Measurements from ENCODE around the gene GALNT15.

The GALNT15 gene

DNA sequence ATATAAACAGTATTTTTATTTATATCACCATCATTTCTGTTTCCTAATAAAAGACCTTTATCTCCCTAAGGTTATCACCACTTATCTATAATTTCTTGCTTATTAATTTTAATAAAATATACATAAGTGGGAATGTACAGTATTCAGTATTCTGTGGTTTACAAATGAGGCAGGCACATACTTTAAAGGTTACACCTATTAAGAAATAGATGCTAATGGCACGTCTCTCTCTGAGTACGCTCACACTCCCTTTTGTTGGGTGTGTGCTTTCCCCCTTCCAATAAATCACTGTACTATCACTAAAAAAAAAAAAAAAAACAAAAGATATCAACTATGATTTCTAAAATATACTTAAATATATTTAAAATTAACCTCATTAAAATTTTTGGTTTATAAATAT lies 99.4 kb downstream of the GALNT15 start:
- Histone ChIP-seq H3K9me3 (ENCODE audit: insufficient read depth, low read depth, low read length) (no peaks in the 10 kb centered on the region), H3K4me2 (ENCODE audit: low read depth, low read length, poor library complexity, severe bottlenecking) (no peak overlapping the region), H3K27me3 (ENCODE audit: insufficient read depth, low read length, poor library complexity, severe bottlenecking) (no peaks in the 10 kb centered on the region), H2AFZ (ENCODE audit: low read length) (no peak overlapping the region), H3K79me2 (ENCODE audit: insufficient read depth, low read length) (peaks cover 8% of the 10 kb centered on the region), H3F3A (ENCODE audit: low read depth) (no peaks in the 10 kb centered on the region), H3K4me3 (ENCODE audit: low read length, poor library complexity, severe bottlenecking) (no peak overlapping the region), H3K9ac (ENCODE audit: low read depth, low read length, poor library complexity, severe bottlenecking) (no peak overlapping the region), H3K36me3 (ENCODE audit: insufficient read depth, low read length) (peaks cover 25% of the 10 kb centered on the region; the same call in 1 of the 2 replicates), H4K20me1 (ENCODE audit: insufficient read depth, low read length, poor library complexity, severe bottlenecking) (no peaks in the 10 kb centered on the region), H3K4me1 (ENCODE audit: insufficient read depth, low read length, poor library complexity, severe bottlenecking) (peaks cover 4% of the 10 kb centered on the region), H3K9me2 (replicated peaks; ENCODE audit: low read depth, low read length) (no peaks in the 10 kb centered on the region)
- TF ChIP-seq EZH2phosphoT487 (IDR thresholded peaks at IDR 0.05; ENCODE audit: borderline replicate concordance) = no peak
- TF ChIP-seq, protein P1, sequence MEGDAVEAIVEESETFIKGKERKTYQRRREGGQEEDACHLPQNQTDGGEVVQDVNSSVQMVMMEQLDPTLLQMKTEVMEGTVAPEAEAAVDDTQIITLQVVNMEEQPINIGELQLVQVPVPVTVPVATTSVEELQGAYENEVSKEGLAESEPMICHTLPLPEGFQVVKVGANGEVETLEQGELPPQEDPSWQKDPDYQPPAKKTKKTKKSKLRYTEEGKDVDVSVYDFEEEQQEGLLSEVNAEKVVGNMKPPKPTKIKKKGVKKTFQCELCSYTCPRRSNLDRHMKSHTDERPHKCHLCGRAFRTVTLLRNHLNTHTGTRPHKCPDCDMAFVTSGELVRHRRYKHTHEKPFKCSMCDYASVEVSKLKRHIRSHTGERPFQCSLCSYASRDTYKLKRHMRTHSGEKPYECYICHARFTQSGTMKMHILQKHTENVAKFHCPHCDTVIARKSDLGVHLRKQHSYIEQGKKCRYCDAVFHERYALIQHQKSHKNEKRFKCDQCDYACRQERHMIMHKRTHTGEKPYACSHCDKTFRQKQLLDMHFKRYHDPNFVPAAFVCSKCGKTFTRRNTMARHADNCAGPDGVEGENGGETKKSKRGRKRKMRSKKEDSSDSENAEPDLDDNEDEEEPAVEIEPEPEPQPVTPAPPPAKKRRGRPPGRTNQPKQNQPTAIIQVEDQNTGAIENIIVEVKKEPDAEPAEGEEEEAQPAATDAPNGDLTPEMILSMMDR (conservative IDR thresholded peaks at IDR 0.05; ENCODE audit: low read length) = no peak

DNA sequence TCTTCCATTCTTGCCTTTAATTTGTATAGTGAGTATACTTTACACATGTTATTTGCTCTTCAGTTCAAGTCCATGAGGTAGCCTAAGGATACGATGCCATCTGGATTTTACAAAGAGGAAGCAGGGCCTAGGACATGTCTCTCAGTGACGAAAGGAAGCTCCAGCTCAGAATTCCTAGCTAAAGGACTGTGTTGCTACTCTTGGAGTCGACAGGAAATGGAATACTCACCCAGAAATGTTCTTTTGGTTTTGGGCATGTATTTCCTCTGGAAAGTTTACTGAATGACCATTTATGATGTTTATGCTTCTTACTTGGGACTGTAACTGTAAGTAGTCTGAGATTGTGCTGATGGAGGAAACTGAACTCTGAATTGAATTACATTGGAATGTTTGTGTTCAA lies 103.0 kb downstream of the GALNT15 start:
- H3K4me1 ChIP-seq (ENCODE audit: insufficient read depth, low read length, poor library complexity, severe bottlenecking) = no peaks in the 10 kb centered on the region
- peaks cover 12% of the 10 kb centered on the region; the same call in 1 of the 2 replicates for H3K36me3 ChIP-seq (ENCODE audit: insufficient read depth, low read length)
- H4K20me1 ChIP-seq (ENCODE audit: insufficient read depth, low read length, poor library complexity, severe bottlenecking) = no peaks in the 10 kb centered on the region
- H3K4me2 ChIP-seq (ENCODE audit: low read depth, low read length, poor library complexity, severe bottlenecking) = no peak overlapping the region
- H3K9ac ChIP-seq (ENCODE audit: low read depth, low read length, poor library complexity, severe bottlenecking) = no peak overlapping the region
- H3K4me3 ChIP-seq (ENCODE audit: low read length, poor library complexity, severe bottlenecking) = no peak overlapping the region
- no peaks in the 10 kb centered on the region for H3K27me3 ChIP-seq (ENCODE audit: insufficient read depth, low read length, poor library complexity, severe bottlenecking)
- H2AFZ ChIP-seq (ENCODE audit: low read length) = no peak overlapping the region
- no peaks in the 10 kb centered on the region for H3K79me2 ChIP-seq (ENCODE audit: insufficient read depth, low read length)
- H3K9me3 ChIP-seq (ENCODE audit: insufficient read depth, low read depth, low read length) = no peaks in the 10 kb centered on the region
- H3K9me2 ChIP-seq (replicated peaks; ENCODE audit: low read depth, low read length) = no peaks in the 10 kb centered on the region
- no peaks in the 10 kb centered on the region for H3F3A ChIP-seq (ENCODE audit: low read depth)
- TF ChIP-seq, protein P1 (conservative IDR thresholded peaks at IDR 0.05; ENCODE audit: low read length) = no peak
- TF ChIP-seq EZH2phosphoT487 (IDR thresholded peaks at IDR 0.05; ENCODE audit: borderline replicate concordance) = no peak

DNA sequence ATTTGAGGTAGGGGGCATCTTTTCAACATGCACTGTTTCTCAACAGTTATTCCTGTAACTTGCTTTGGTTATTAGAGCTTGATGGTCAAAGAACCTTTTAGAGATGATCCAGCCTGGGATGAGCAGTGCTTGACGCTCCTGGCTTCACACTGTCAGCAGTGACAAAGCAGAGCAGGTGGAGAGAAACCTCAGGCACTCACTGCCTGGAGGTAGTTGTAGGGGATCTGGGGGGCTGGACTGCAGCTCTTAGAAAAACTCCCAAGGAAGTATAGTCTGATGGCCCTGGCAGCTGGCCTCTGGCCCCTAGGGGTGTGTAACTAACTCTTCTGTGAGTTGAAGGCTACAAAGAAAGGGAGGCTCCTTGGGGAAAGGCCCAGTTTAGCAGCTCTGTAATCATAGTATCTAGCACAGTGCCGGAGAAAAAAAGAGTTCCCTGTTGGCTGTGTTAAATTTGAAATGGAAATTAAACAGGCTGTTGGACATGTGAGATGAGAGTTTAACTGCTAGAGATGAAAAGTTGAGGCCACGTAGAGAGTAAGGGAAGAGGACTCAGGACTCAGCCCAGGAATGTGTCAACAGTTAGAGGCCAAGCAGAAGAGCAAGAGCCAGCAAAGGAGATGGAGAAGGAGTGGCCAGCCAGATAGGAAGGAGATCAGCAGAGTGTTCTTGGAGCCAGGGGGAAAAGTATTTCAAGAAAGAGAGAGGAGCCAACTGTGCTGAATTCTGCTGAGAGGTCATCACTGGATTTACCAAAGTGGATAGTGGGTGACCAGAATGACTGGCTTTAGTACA lies 104.7 kb downstream of the GALNT15 start:
- Histone ChIP-seq H3F3A (ENCODE audit: low read depth) (no peaks in the 10 kb centered on the region), H3K36me3 (ENCODE audit: insufficient read depth, low read length) (peaks cover 8% of the 10 kb centered on the region; the same call in 1 of the 2 replicates), H3K9me2 (replicated peaks; ENCODE audit: low read depth, low read length) (no peaks in the 10 kb centered on the region), H3K9me3 (ENCODE audit: insufficient read depth, low read depth, low read length) (no peaks in the 10 kb centered on the region), H3K27me3 (ENCODE audit: insufficient read depth, low read length, poor library complexity, severe bottlenecking) (no peaks in the 10 kb centered on the region), H2AFZ (ENCODE audit: low read length) (no peak overlapping the region), H3K9ac (ENCODE audit: low read depth, low read length, poor library complexity, severe bottlenecking) (no peak overlapping the region), H3K79me2 (ENCODE audit: insufficient read depth, low read length) (no peaks in the 10 kb centered on the region), H3K4me3 (ENCODE audit: low read length, poor library complexity, severe bottlenecking) (no peak overlapping the region), H3K4me1 (ENCODE audit: insufficient read depth, low read length, poor library complexity, severe bottlenecking) (no peaks in the 10 kb centered on the region), H4K20me1 (ENCODE audit: insufficient read depth, low read length, poor library complexity, severe bottlenecking) (no peaks in the 10 kb centered on the region), H3K4me2 (ENCODE audit: low read depth, low read length, poor library complexity, severe bottlenecking) (no peak overlapping the region)
- TF ChIP-seq, protein P1 (conservative IDR thresholded peaks at IDR 0.05; ENCODE audit: low read length) = no peak
- TF ChIP-seq EZH2phosphoT487 (IDR thresholded peaks at IDR 0.05; ENCODE audit: borderline replicate concordance) = no peak
